ENCODE results near the gene TSPAN1. TPM values are rescaled to one million over a fixed set of nuclear protein-coding genes. Genes with fewer than 3 reads are reported as not detected.

TSPAN1 gene
- total and polyA plus RNA-seq, 2 of the 13 experiments (the other 11 are each of a cell fraction or from before 2014, with no cell fraction given): 1.7 to 2.9 TPM

- TF ChIP-seq ZSCAN5A (CRISPR knock-in tag; IDR thresholded peaks at IDR 0.05; ENCODE audit: borderline replicate concordance) (peak; percentile 99), MLX (CRISPR knock-in tag; IDR thresholded peaks at IDR 0.05) (peak; percentile 81), ONECUT2 (CRISPR knock-in tag; IDR thresholded peaks at IDR 0.05) (no peak; the same call in 1 of the 2 replicates), ZNF792 (CRISPR knock-in tag; IDR thresholded peaks at IDR 0.05) (peak; percentile 99), ZNF354B (CRISPR knock-in tag; IDR thresholded peaks at IDR 0.05) (peak; percentile 80; the same call in 1 of the 2 replicates), POGK (CRISPR knock-in tag; conservative IDR thresholded peaks at IDR 0.05) (peak; percentile 98), NFAT5 (CRISPR knock-in tag; IDR thresholded peaks at IDR 0.05) (peak; percentile 97), THRA (CRISPR knock-in tag; IDR thresholded peaks at IDR 0.05; ENCODE audit: borderline replicate concordance) (peak; percentile 77), ZNF329 (CRISPR knock-in tag; IDR thresholded peaks at IDR 0.05; ENCODE audit: low read depth) (no peak), ZNF597 (CRISPR knock-in tag; IDR thresholded peaks at IDR 0.05) (no peak), ATM (IDR thresholded peaks at IDR 0.05; ENCODE audit: borderline replicate concordance) (no peak), UBTF (CRISPR knock-in tag; IDR thresholded peaks at IDR 0.05) (peak; percentile 95)
Observed at GRCh38 chr1:46132529-46133180, 42.2 kb upstream of the TSPAN1 start, which contains the start of gene PIK3R3 (continued).

Data from HepG2 (cell line).